ENCODE results near the gene THSD4.

DNA sequence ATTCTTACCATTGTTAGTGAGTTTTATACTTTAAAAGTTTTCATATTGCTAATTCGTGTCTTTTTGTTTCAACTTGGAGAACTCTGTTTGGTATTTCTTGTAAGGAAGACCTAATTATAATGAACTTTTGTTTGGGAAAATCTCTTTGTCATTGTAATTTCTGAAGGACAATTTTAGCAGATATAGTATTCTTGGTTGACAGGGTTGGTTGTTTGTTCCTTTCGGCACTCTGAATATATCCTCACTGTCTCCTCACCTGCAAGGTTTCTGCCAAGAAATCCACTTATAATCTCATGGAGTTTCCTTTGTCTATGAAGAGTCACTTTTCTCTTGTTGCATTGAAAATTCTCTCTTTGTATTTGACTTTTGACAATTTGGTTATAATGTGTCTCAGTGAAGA, 469.9 kb downstream of the THSD4 start:
- no peak for TF ChIP-seq POLR2A (IDR thresholded peaks at IDR 0.05)
- TF ChIP-seq, protein P1, sequence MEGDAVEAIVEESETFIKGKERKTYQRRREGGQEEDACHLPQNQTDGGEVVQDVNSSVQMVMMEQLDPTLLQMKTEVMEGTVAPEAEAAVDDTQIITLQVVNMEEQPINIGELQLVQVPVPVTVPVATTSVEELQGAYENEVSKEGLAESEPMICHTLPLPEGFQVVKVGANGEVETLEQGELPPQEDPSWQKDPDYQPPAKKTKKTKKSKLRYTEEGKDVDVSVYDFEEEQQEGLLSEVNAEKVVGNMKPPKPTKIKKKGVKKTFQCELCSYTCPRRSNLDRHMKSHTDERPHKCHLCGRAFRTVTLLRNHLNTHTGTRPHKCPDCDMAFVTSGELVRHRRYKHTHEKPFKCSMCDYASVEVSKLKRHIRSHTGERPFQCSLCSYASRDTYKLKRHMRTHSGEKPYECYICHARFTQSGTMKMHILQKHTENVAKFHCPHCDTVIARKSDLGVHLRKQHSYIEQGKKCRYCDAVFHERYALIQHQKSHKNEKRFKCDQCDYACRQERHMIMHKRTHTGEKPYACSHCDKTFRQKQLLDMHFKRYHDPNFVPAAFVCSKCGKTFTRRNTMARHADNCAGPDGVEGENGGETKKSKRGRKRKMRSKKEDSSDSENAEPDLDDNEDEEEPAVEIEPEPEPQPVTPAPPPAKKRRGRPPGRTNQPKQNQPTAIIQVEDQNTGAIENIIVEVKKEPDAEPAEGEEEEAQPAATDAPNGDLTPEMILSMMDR (IDR thresholded peaks at IDR 0.05): no peak
